Measurements from ENCODE around the gene EPHA6. TPM values are rescaled to one million over a fixed set of nuclear protein-coding genes. Genes with fewer than 3 reads are reported as not detected.

EPHA6 gene
- total RNA-seq, 1 donor from 2014 or later = not detected

DNA sequence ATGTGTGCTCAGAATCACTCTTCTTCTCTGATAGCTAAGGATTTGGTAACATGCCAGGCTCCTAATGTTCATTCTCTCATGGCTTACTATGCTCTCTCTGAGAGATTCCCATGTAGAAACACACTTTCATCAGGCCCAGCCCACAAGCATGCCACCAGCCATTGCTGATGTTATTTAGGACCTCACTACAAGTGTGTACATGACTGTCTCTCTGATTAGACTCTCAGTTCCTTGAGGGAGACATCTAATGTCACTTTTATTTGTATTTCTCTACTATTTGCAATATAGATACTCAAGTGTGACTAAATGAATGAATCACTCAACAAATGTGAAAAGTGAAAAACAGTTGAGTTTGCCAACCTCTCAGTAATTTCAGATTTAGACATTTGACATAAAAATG is 865.8 kb downstream of the EPHA6 start:
- Histone ChIP-seq H3K36me3 (no peaks in the 10 kb centered on the region), H3K27me3 (no peaks in the 10 kb centered on the region), H3K9me3 (no peaks in the 10 kb centered on the region), H3K4me3 (no peak overlapping the region), H3K4me1 (no peaks in the 10 kb centered on the region), H3K27ac (no peak overlapping the region)
- intact Hi-C loops (cut with DNase I) = no loop called here
- ATAC-seq (no peak), DNase-seq (no peak)
- TF ChIP-seq CTCF (IDR thresholded peaks at IDR 0.05) = no peak

GRCh38 chr3:97680696-97681095 is 866.3 kb downstream of the EPHA6 start:
- Histone ChIP-seq H3K9me3 (no peaks in the 10 kb centered on the region), H3K4me3 (no peak overlapping the region), H3K4me1 (no peaks in the 10 kb centered on the region), H3K27me3 (no peaks in the 10 kb centered on the region), H3K36me3 (no peaks in the 10 kb centered on the region), H3K27ac (no peak overlapping the region)
- ATAC-seq (no peak), DNase-seq (no peak)
- no peak for TF ChIP-seq CTCF (IDR thresholded peaks at IDR 0.05)
- intact Hi-C loops (cut with DNase I) = no loop called here

GRCh38 chr3:97684490-97684889 is 870.1 kb downstream of the EPHA6 start:
- intact Hi-C loops (cut with DNase I) = no loop called here

DNA sequence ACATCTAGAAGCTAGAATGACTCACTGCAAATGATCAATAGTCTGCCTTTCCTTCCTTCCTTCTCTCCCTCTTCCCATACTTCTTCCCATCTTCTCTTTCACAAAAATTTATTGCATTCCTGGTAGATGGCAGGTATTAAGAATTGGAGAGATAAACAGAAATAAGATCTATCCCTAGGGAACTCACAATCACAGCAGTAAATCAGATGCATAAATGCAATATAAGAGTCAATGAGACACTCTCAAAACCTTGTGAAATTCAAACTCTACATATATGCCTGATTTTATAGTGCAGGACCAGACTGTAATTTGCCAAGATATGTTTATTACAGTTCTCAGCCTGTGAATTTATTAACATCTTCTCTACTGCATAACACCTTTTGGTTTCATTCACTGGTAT is 871.9 kb downstream of the EPHA6 start:
- Histone ChIP-seq H3K4me3 (no peak overlapping the region), H3K27ac (no peak overlapping the region), H3K27me3 (no peaks in the 10 kb centered on the region), H3K4me1 (no peaks in the 10 kb centered on the region), H3K9me3 (no peaks in the 10 kb centered on the region), H3K36me3 (no peaks in the 10 kb centered on the region)
- intact Hi-C loops (cut with DNase I) = no loop called here
- no peak for DNase-seq
- no peak for ATAC-seq
- no peak for TF ChIP-seq CTCF (IDR thresholded peaks at IDR 0.05)

More at GRCh38 chr3:97684490-97684889, 870.1 kb downstream of the EPHA6 start:
- H3K4me3 ChIP-seq = no peak overlapping the region
- H3K27me3 ChIP-seq = no peaks in the 10 kb centered on the region
- no peaks in the 10 kb centered on the region for H3K9me3 ChIP-seq
- TF ChIP-seq CTCF (IDR thresholded peaks at IDR 0.05) = no peak
- ATAC-seq (no peak), DNase-seq (no peak)
- no peak overlapping the region for H3K27ac ChIP-seq
- H3K36me3 ChIP-seq = no peaks in the 10 kb centered on the region
- H3K4me1 ChIP-seq = no peaks in the 10 kb centered on the region

GRCh38 chr3:97687734-97688133 is 873.3 kb downstream of the EPHA6 start:
- ATAC-seq = no peak
- no peaks in the 10 kb centered on the region for H3K36me3 ChIP-seq
- no peak overlapping the region for H3K27ac ChIP-seq
- no peak for DNase-seq
- TF ChIP-seq CTCF (IDR thresholded peaks at IDR 0.05) = no peak
- intact Hi-C loops (cut with DNase I) = no loop called here
- no peaks in the 10 kb centered on the region for H3K4me1 ChIP-seq
- no peak overlapping the region for H3K4me3 ChIP-seq
- H3K9me3 ChIP-seq = no peaks in the 10 kb centered on the region
- H3K27me3 ChIP-seq = no peaks in the 10 kb centered on the region

GRCh38 chr3:97689111-97689510 is 874.7 kb downstream of the EPHA6 start:
- TF ChIP-seq CTCF (IDR thresholded peaks at IDR 0.05) = no peak
- no peak for DNase-seq
- intact Hi-C loops (cut with DNase I) = no loop called here
- Histone ChIP-seq H3K4me1 (no peaks in the 10 kb centered on the region), H3K36me3 (no peaks in the 10 kb centered on the region), H3K9me3 (no peaks in the 10 kb centered on the region), H3K27ac (no peak overlapping the region), H3K4me3 (no peak overlapping the region), H3K27me3 (no peaks in the 10 kb centered on the region)
- ATAC-seq = no peak
